ENCODE results near the gene RBM47. TPM values are rescaled to one million over a fixed set of nuclear protein-coding genes. Genes with fewer than 3 reads are reported as not detected.

Gene RBM47
- total RNA-seq, 1 donor from 2014 or later, result 4.6 TPM

DNA sequence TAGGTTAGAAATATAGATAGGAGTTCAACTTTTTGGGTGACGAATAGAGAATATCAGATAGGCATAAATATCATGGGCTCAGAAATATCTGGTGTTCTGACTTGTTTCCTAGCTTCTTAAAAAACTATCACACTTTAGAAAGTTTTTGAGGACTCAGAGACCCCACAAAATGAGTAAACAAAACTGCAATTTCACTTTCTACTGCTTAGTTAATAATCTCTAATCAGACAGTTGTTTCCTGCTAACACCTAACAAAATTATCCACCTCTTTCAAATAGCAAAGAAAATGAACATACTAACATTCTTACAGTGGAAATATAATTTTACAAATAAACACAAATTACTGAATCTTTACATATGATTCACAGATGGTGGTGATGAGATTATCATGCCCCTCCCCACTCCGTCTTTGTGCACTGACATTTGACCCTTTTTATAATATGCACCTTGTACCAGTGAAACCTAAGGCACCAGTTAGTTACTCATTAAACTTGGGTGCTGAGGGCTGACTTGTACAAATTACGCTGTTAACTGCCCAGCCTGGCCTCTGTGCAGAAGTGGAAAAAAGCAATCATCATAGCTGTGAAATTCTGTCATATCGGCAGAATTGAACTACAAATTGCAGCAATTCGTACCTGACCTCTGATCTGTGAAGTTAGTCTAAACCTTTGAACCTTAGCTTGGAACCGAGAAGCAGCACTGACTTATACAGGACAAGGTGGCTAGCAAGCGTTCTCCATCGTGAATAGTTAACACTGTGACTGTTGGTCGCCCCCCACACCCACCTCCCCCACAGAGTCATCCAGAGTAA lies 155.9 kb downstream of the RBM47 start:
- DNase-seq (ENCODE audit: low spot score), result no peak
- no peaks in the 10 kb centered on the region for H3K9me3 Mint-ChIP-seq (ENCODE audit: unreplicated experiment)
- no peaks in the 10 kb centered on the region for H3K4me1 Mint-ChIP-seq (ENCODE audit: unreplicated experiment)
- TF ChIP-seq, protein P1, sequence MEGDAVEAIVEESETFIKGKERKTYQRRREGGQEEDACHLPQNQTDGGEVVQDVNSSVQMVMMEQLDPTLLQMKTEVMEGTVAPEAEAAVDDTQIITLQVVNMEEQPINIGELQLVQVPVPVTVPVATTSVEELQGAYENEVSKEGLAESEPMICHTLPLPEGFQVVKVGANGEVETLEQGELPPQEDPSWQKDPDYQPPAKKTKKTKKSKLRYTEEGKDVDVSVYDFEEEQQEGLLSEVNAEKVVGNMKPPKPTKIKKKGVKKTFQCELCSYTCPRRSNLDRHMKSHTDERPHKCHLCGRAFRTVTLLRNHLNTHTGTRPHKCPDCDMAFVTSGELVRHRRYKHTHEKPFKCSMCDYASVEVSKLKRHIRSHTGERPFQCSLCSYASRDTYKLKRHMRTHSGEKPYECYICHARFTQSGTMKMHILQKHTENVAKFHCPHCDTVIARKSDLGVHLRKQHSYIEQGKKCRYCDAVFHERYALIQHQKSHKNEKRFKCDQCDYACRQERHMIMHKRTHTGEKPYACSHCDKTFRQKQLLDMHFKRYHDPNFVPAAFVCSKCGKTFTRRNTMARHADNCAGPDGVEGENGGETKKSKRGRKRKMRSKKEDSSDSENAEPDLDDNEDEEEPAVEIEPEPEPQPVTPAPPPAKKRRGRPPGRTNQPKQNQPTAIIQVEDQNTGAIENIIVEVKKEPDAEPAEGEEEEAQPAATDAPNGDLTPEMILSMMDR (IDR thresholded peaks at IDR 0.05; ENCODE audit: unreplicated experiment), result no peak
- no peaks in the 10 kb centered on the region for H3K27me3 Mint-ChIP-seq (ENCODE audit: unreplicated experiment)
- H3K4me3 Mint-ChIP-seq (ENCODE audit: unreplicated experiment), result no peak overlapping the region
- no peak overlapping the region for H3K27ac Mint-ChIP-seq (ENCODE audit: unreplicated experiment)
- H3K36me3 Mint-ChIP-seq (ENCODE audit: low read depth, unreplicated experiment), result no peaks in the 10 kb centered on the region

- no peaks in the 10 kb centered on the region for H3K36me3 Mint-ChIP-seq (ENCODE audit: low read depth, unreplicated experiment)
- H3K4me3 Mint-ChIP-seq (ENCODE audit: unreplicated experiment), result no peak overlapping the region
- H3K27me3 Mint-ChIP-seq (ENCODE audit: unreplicated experiment), result no peaks in the 10 kb centered on the region
- no peak overlapping the region for H3K27ac Mint-ChIP-seq (ENCODE audit: unreplicated experiment)
- TF ChIP-seq, protein P1 (IDR thresholded peaks at IDR 0.05; ENCODE audit: unreplicated experiment), result no peak
- H3K9me3 Mint-ChIP-seq (ENCODE audit: unreplicated experiment), result no peaks in the 10 kb centered on the region
- DNase-seq (ENCODE audit: low spot score), result no peak
- H3K4me1 Mint-ChIP-seq (ENCODE audit: unreplicated experiment), result no peaks in the 10 kb centered on the region
Measured at GRCh38 chr4:40471923-40472322, 157.7 kb downstream of the RBM47 start.

- no peak for DNase-seq (ENCODE audit: low spot score)
- Mint-ChIP-seq H3K4me3 (ENCODE audit: unreplicated experiment) (no peak overlapping the region), H3K27ac (ENCODE audit: unreplicated experiment) (no peak overlapping the region), H3K36me3 (ENCODE audit: low read depth, unreplicated experiment) (no peaks in the 10 kb centered on the region), H3K9me3 (ENCODE audit: unreplicated experiment) (no peaks in the 10 kb centered on the region), H3K4me1 (ENCODE audit: unreplicated experiment) (no peaks in the 10 kb centered on the region), H3K27me3 (ENCODE audit: unreplicated experiment) (no peaks in the 10 kb centered on the region)
- TF ChIP-seq, protein P1 (IDR thresholded peaks at IDR 0.05; ENCODE audit: unreplicated experiment), result no peak
Measured at GRCh38 chr4:40466789-40467188, 162.9 kb downstream of the RBM47 start.

DNA sequence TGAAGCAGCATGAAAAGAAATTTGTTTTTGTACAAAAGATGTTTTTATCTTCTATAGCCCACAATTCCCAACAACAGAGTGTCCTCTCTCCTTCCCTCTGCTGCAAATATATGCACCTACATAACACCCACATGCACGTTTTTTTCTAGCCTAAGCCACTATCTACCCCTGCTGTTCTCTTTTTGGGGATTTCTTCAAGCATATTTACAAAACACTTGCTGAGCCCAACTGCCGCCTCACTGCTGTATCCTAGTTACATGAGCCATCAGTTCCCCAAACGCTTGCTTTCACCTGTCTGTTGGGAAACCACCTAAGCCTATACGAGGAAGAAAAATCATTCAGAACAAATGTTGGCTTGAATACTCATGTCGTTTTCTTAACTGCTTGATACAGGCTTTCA lies 167.3 kb downstream of the RBM47 start:
- Mint-ChIP-seq H3K4me3 (ENCODE audit: unreplicated experiment) (no peak overlapping the region), H3K36me3 (ENCODE audit: low read depth, unreplicated experiment) (no peaks in the 10 kb centered on the region), H3K27me3 (ENCODE audit: unreplicated experiment) (no peaks in the 10 kb centered on the region), H3K27ac (ENCODE audit: unreplicated experiment) (no peak overlapping the region), H3K9me3 (ENCODE audit: unreplicated experiment) (no peaks in the 10 kb centered on the region), H3K4me1 (ENCODE audit: unreplicated experiment) (no peaks in the 10 kb centered on the region)
- TF ChIP-seq, protein P1 (IDR thresholded peaks at IDR 0.05; ENCODE audit: unreplicated experiment), result no peak
- DNase-seq (ENCODE audit: low spot score), result no peak

DNA sequence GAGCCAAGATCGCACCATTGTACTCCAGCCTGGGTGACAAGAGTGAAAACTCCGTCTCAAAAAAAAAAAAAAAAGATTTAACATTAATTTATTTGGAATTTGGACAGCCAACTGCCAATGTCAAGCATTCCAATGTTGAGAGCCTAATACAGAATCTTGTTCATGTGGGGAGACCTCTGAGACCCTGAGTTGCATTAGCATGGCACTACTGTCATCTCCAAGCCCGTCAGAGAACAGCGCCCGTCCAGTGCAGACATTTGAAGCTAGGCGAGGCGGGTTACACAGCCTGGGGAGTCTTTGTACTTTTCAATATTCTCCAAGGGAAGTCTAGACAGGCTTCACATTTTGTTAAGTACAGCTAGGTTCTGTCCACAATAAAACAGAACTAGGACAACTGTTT lies 167.8 kb downstream of the RBM47 start:
- no peak for DNase-seq (ENCODE audit: low spot score)
- Mint-ChIP-seq H3K27ac (ENCODE audit: unreplicated experiment) (no peak overlapping the region), H3K4me3 (ENCODE audit: unreplicated experiment) (no peak overlapping the region), H3K36me3 (ENCODE audit: low read depth, unreplicated experiment) (no peaks in the 10 kb centered on the region), H3K4me1 (ENCODE audit: unreplicated experiment) (no peaks in the 10 kb centered on the region), H3K9me3 (ENCODE audit: unreplicated experiment) (no peaks in the 10 kb centered on the region), H3K27me3 (ENCODE audit: unreplicated experiment) (no peaks in the 10 kb centered on the region)
- TF ChIP-seq, protein P1 (IDR thresholded peaks at IDR 0.05; ENCODE audit: unreplicated experiment), result no peak

Measured in endothelial cell (in vitro differentiated cells).